SJCRH30 (cell line): Measurements from ENCODE around the gene MAGI2. TPM values are rescaled to one million over a fixed set of nuclear protein-coding genes. Genes with fewer than 3 reads are reported as not detected.

ENCODE experiments used
- DNase-seq, 2 experiments: peaks; one replicate each; pipeline ENCODE4 v3.0.0-alpha.2; 2015 to 2020
- H3K27ac ChIP-seq: fragments of 250-450 bp; sonication (Bioruptor Pico); 2 replicates; pipeline ENCODE4 v1.5.1; 2020; ENCODE audit warnings: mild to moderate bottlenecking, moderate library complexity
- H3K27me3 ChIP-seq: fragments of 250-450 bp; sonication (Bioruptor Pico); 2 replicates; pipeline ENCODE4 v1.5.1; 2020; ENCODE audit warnings: mild to moderate bottlenecking, moderate library complexity
- H3K36me3 ChIP-seq: fragments of 250-450 bp; sonication (Bioruptor Pico); 2 replicates; pipeline ENCODE4 v1.5.1; 2020; ENCODE audit warnings: mild to moderate bottlenecking, moderate library complexity
- H3K4me1 ChIP-seq: fragments of 250-450 bp; sonication (Bioruptor Pico); 2 replicates; pipeline ENCODE4 v1.5.1; 2020; ENCODE audit warnings: mild to moderate bottlenecking, moderate library complexity
- H3K4me3 ChIP-seq: fragments of 250-450 bp; sonication (Bioruptor Pico); 2 replicates; pipeline ENCODE4 v1.5.1; 2020; ENCODE audit warnings: mild to moderate bottlenecking, moderate library complexity
- H3K9me3 ChIP-seq: fragments of 250-450 bp; sonication (Bioruptor Pico); replicated peaks from 2 replicates; pipeline ENCODE4 v1.5.1; 2020; ENCODE audit warnings: mild to moderate bottlenecking, moderate library complexity
- total RNA-seq: library from RNA; depleted of rRNA; stranded (reverse); fragments of >200 nt; shearing (Covaris generic); gene quantifications from 2 replicates; pipeline ENCODE4 v1.2.3, GENCODE V29; 2014

MAGI2 gene
- total RNA-seq, 1 experiment from 2014 or later, result 2.4 TPM

GRCh38 chr7:79376299-79377025, 77.0 kb downstream of the MAGI2 start:
- Histone ChIP-seq H3K36me3 (no peaks in the 10 kb centered on the region), H3K4me1 (no peaks in the 10 kb centered on the region), H3K4me3 (no peak overlapping the region), H3K27me3 (no peaks in the 10 kb centered on the region), H3K27ac (no peak overlapping the region), H3K9me3 (0 out of 2 replicates have a peak, but pooled peaks cover 2% of the 10 kb centered on the region)
- no peak for DNase-seq

- Histone ChIP-seq H3K9me3 (no peaks in the 10 kb centered on the region), H3K4me3 (no peak overlapping the region), H3K27me3 (no peaks in the 10 kb centered on the region), H3K4me1 (no peaks in the 10 kb centered on the region), H3K27ac (no peak overlapping the region), H3K36me3 (no peaks in the 10 kb centered on the region)
- DNase-seq, result peak in 1 of 2 experiments; percentile 17
Measured at GRCh38 chr7:79361214-79361613, 92.3 kb downstream of the MAGI2 start.

- H3K27ac ChIP-seq, result no peak overlapping the region
- no peaks in the 10 kb centered on the region for H3K4me1 ChIP-seq
- no peaks in the 10 kb centered on the region for H3K27me3 ChIP-seq
Measured at GRCh38 chr7:79359827-79360226, 93.6 kb downstream of the MAGI2 start.

GRCh38 chr7:79357101-79357500, 96.4 kb downstream of the MAGI2 start:
- Histone ChIP-seq H3K27ac (no peak overlapping the region), H3K9me3 (no peaks in the 10 kb centered on the region), H3K4me1 (no peaks in the 10 kb centered on the region), H3K27me3 (no peaks in the 10 kb centered on the region), H3K4me3 (no peak overlapping the region), H3K36me3 (no peaks in the 10 kb centered on the region)
- no peak for DNase-seq

More at GRCh38 chr7:79359827-79360226, 93.6 kb downstream of the MAGI2 start:
- DNase-seq, result no peak
- Histone ChIP-seq H3K36me3 (no peaks in the 10 kb centered on the region), H3K4me3 (no peak overlapping the region), H3K9me3 (no peaks in the 10 kb centered on the region)

- Histone ChIP-seq H3K9me3 (no peaks in the 10 kb centered on the region), H3K4me1 (no peaks in the 10 kb centered on the region), H3K27me3 (no peaks in the 10 kb centered on the region), H3K36me3 (no peaks in the 10 kb centered on the region), H3K27ac (no peak overlapping the region), H3K4me3 (no peak overlapping the region)
- no peak for DNase-seq
Measured at GRCh38 chr7:79353720-79354468, 99.6 kb downstream of the MAGI2 start.

GRCh38 chr7:79352323-79352722, 101.1 kb downstream of the MAGI2 start:
- Histone ChIP-seq H3K9me3 (no peaks in the 10 kb centered on the region), H3K4me3 (no peak overlapping the region), H3K4me1 (no peaks in the 10 kb centered on the region), H3K27ac (no peak overlapping the region), H3K36me3 (no peaks in the 10 kb centered on the region), H3K27me3 (no peaks in the 10 kb centered on the region)
- no peak for DNase-seq

GRCh38 chr7:79347351-79347750, 106.1 kb downstream of the MAGI2 start:
- Histone ChIP-seq H3K36me3 (no peaks in the 10 kb centered on the region), H3K27ac (no peak overlapping the region), H3K4me1 (no peaks in the 10 kb centered on the region), H3K4me3 (no peak overlapping the region), H3K27me3 (no peaks in the 10 kb centered on the region), H3K9me3 (no peaks in the 10 kb centered on the region)
- DNase-seq, result no peak

GRCh38 chr7:79341902-79342301, 111.6 kb downstream of the MAGI2 start:
- no peak for DNase-seq
- no peaks in the 10 kb centered on the region for H3K27me3 ChIP-seq

GRCh38 chr7:79340212-79340611, 113.3 kb downstream of the MAGI2 start:
- no peak for DNase-seq
- no peak overlapping the region for H3K27ac ChIP-seq
- no peaks in the 10 kb centered on the region for H3K4me1 ChIP-seq
- H3K9me3 ChIP-seq, result no peaks in the 10 kb centered on the region
- no peak overlapping the region for H3K4me3 ChIP-seq
- H3K27me3 ChIP-seq, result no peaks in the 10 kb centered on the region
- H3K36me3 ChIP-seq, result no peaks in the 10 kb centered on the region

More at GRCh38 chr7:79341902-79342301, 111.6 kb downstream of the MAGI2 start:
- Histone ChIP-seq H3K27ac (no peak overlapping the region), H3K4me3 (no peak overlapping the region), H3K9me3 (no peaks in the 10 kb centered on the region), H3K36me3 (no peaks in the 10 kb centered on the region), H3K4me1 (no peaks in the 10 kb centered on the region)

GRCh38 chr7:79339208-79339925, 114.1 kb downstream of the MAGI2 start:
- Histone ChIP-seq H3K27ac (no peak overlapping the region), H3K4me1 (no peaks in the 10 kb centered on the region), H3K36me3 (no peaks in the 10 kb centered on the region), H3K9me3 (no peaks in the 10 kb centered on the region), H3K27me3 (no peaks in the 10 kb centered on the region), H3K4me3 (no peak overlapping the region)
- no peak for DNase-seq

- no peaks in the 10 kb centered on the region for H3K4me1 ChIP-seq
- no peaks in the 10 kb centered on the region for H3K9me3 ChIP-seq
- no peak overlapping the region for H3K4me3 ChIP-seq
- H3K27ac ChIP-seq, result no peak overlapping the region
- no peaks in the 10 kb centered on the region for H3K36me3 ChIP-seq
- no peaks in the 10 kb centered on the region for H3K27me3 ChIP-seq
- DNase-seq, result no peak
Measured at GRCh38 chr7:79337717-79338116, 115.8 kb downstream of the MAGI2 start.

GRCh38 chr7:79334841-79335240, 118.6 kb downstream of the MAGI2 start:
- Histone ChIP-seq H3K4me3 (no peak overlapping the region), H3K27me3 (no peaks in the 10 kb centered on the region), H3K9me3 (no peaks in the 10 kb centered on the region), H3K27ac (no peak overlapping the region), H3K36me3 (no peaks in the 10 kb centered on the region), H3K4me1 (no peaks in the 10 kb centered on the region)
- no peak for DNase-seq

GRCh38 chr7:79334334-79334733, 119.1 kb downstream of the MAGI2 start:
- no peak for DNase-seq
- H3K27me3 ChIP-seq, result no peaks in the 10 kb centered on the region
- H3K4me3 ChIP-seq, result no peak overlapping the region
- H3K27ac ChIP-seq, result no peak overlapping the region
- H3K36me3 ChIP-seq, result no peaks in the 10 kb centered on the region
- H3K9me3 ChIP-seq, result no peaks in the 10 kb centered on the region
- no peaks in the 10 kb centered on the region for H3K4me1 ChIP-seq

GRCh38 chr7:79332091-79332490, 121.4 kb downstream of the MAGI2 start:
- no peaks in the 10 kb centered on the region for H3K27me3 ChIP-seq
- no peaks in the 10 kb centered on the region for H3K36me3 ChIP-seq
- no peaks in the 10 kb centered on the region for H3K9me3 ChIP-seq
- H3K4me3 ChIP-seq, result no peak overlapping the region
- no peak overlapping the region for H3K27ac ChIP-seq
- no peak for DNase-seq
- H3K4me1 ChIP-seq, result no peaks in the 10 kb centered on the region

- H3K4me3 ChIP-seq, result no peak overlapping the region
- H3K36me3 ChIP-seq, result no peaks in the 10 kb centered on the region
- DNase-seq, result no peak
- H3K4me1 ChIP-seq, result no peaks in the 10 kb centered on the region
- no peak overlapping the region for H3K27ac ChIP-seq
- H3K9me3 ChIP-seq, result no peaks in the 10 kb centered on the region
- H3K27me3 ChIP-seq, result no peaks in the 10 kb centered on the region
Measured at GRCh38 chr7:79329464-79329863, 124.0 kb downstream of the MAGI2 start.
